PC-3 (cell line): ENCODE results near the gene ADAM21.

ENCODE experiments used
- EZH2phosphoT487 ChIP-seq: fragments of 300-600 bp; sonication (generic); IDR thresholded peaks from 2 replicates; pipeline ENCODE4 v1.6.1; 2018; ENCODE audit warnings: mild to moderate bottlenecking, antibody characterized with exemption, low read length, borderline replicate concordance
- TF ChIP-seq, protein P1 (sequence below): fragments of 300-600 bp; sonication (generic); conservative IDR thresholded peaks from 2 replicates; pipeline ENCODE4 v1.5.1; 2017; ENCODE audit warnings: antibody characterized with exemption, low read depth, mild to moderate bottlenecking, low read length

DNA sequence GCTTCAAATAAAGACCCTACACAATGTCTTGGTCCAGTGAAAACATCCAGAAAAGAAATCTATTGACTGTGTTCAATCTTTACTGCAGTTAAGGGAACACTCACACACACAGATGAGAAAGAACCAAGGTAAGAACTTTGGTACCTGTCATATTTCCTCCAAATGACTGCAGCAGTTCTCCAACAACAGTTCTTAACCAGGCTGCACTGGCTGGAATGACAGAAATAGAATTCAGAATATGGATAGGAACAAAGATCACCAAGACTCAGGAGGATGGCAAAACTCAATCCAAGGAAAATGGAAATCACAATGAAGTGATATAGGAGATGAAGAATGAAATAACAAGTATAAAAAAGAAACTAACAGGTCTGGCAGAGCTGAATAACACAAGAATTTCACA lies 46.2 kb downstream of the ADAM21 start:
- TF ChIP-seq, protein P1, sequence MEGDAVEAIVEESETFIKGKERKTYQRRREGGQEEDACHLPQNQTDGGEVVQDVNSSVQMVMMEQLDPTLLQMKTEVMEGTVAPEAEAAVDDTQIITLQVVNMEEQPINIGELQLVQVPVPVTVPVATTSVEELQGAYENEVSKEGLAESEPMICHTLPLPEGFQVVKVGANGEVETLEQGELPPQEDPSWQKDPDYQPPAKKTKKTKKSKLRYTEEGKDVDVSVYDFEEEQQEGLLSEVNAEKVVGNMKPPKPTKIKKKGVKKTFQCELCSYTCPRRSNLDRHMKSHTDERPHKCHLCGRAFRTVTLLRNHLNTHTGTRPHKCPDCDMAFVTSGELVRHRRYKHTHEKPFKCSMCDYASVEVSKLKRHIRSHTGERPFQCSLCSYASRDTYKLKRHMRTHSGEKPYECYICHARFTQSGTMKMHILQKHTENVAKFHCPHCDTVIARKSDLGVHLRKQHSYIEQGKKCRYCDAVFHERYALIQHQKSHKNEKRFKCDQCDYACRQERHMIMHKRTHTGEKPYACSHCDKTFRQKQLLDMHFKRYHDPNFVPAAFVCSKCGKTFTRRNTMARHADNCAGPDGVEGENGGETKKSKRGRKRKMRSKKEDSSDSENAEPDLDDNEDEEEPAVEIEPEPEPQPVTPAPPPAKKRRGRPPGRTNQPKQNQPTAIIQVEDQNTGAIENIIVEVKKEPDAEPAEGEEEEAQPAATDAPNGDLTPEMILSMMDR: no peak
- no peak for TF ChIP-seq EZH2phosphoT487
